ENCODE data around the gene TCEA2.

- TF ChIP-seq, protein P1, sequence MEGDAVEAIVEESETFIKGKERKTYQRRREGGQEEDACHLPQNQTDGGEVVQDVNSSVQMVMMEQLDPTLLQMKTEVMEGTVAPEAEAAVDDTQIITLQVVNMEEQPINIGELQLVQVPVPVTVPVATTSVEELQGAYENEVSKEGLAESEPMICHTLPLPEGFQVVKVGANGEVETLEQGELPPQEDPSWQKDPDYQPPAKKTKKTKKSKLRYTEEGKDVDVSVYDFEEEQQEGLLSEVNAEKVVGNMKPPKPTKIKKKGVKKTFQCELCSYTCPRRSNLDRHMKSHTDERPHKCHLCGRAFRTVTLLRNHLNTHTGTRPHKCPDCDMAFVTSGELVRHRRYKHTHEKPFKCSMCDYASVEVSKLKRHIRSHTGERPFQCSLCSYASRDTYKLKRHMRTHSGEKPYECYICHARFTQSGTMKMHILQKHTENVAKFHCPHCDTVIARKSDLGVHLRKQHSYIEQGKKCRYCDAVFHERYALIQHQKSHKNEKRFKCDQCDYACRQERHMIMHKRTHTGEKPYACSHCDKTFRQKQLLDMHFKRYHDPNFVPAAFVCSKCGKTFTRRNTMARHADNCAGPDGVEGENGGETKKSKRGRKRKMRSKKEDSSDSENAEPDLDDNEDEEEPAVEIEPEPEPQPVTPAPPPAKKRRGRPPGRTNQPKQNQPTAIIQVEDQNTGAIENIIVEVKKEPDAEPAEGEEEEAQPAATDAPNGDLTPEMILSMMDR (IDR thresholded peaks at IDR 0.05), result no peak
- TF ChIP-seq POLR2A (IDR thresholded peaks at IDR 0.05) (no peak), POLR2AphosphoS5 (IDR thresholded peaks at IDR 0.05) (no peak)
Observed at GRCh38 chr20:64035066-64035932, 27.7 kb upstream of the TCEA2 start.

All from prostate gland (tissue), 2 donors.